ENCODE data around the gene CENPL. TPM values are rescaled to one million over a fixed set of nuclear protein-coding genes. Genes with fewer than 3 reads are reported as not detected.

Gene CENPL
- total RNA-seq: 1 to 10 TPM; 1.8 to 8.4 (median 4.4) TPM

GRCh38 chr1:173824315-173825081 lies at the start of gene CENPL, which contains the start of gene DARS2:
TSS of gene CENPL (minus strand) at chr1:173824883. CDS start at chr1:173811299, 13,584 bp downstream.
TSS of gene DARS2 (plus strand) at chr1:173824673. CDS start at chr1:173825230, 557 bp downstream.
- H3K36me3 ChIP-seq: no peaks in the 10 kb centered on the region
- H3K4me3 ChIP-seq: peak within 1 kb of the TSS; percentile 60 to 70 (median 66)
- WGBS, 2 donors: 0 to 1% methylated on average over 20 to 55 of the region's 55 CpGs
- TF ChIP-seq, protein P1, sequence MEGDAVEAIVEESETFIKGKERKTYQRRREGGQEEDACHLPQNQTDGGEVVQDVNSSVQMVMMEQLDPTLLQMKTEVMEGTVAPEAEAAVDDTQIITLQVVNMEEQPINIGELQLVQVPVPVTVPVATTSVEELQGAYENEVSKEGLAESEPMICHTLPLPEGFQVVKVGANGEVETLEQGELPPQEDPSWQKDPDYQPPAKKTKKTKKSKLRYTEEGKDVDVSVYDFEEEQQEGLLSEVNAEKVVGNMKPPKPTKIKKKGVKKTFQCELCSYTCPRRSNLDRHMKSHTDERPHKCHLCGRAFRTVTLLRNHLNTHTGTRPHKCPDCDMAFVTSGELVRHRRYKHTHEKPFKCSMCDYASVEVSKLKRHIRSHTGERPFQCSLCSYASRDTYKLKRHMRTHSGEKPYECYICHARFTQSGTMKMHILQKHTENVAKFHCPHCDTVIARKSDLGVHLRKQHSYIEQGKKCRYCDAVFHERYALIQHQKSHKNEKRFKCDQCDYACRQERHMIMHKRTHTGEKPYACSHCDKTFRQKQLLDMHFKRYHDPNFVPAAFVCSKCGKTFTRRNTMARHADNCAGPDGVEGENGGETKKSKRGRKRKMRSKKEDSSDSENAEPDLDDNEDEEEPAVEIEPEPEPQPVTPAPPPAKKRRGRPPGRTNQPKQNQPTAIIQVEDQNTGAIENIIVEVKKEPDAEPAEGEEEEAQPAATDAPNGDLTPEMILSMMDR (IDR thresholded peaks at IDR 0.05): peak in 1 of 6 experiments; percentile 7
- TF ChIP-seq POLR2A (IDR thresholded peaks at IDR 0.05) (peak in 3 of 4 donors; percentile 46 to 68 (median 53)), EP300 (IDR thresholded peaks at IDR 0.05) (no peak), POLR2AphosphoS5 (IDR thresholded peaks at IDR 0.05) (peak; percentile 80 to 84)
- DNase-seq: peak; percentile 94 to 96
- no peaks in the 10 kb centered on the region for H3K27me3 ChIP-seq
- H3K4me1 ChIP-seq: peaks cover 13 to 29% (median 16%) of the 10 kb centered on the region in 4 donors
- no peaks in the 10 kb centered on the region for H3K9me3 ChIP-seq
- peak; percentile 99 to 100 for ATAC-seq (ENCODE audit: low FRiP score in 2 of 2)
- peak within 1 kb of the TSS; percentile 91 to 94 (median 93) for H3K27ac ChIP-seq

GRCh38 chr1:173871500-173871899 lies 46.8 kb upstream of the CENPL start:
- ATAC-seq (ENCODE audit: low FRiP score in 2 of 2) (no peak), DNase-seq (no peak)
- H3K9me3 ChIP-seq: no peaks in the 10 kb centered on the region
- peaks cover 20 to 43% (median 34%) of the 10 kb centered on the region in 4 donors for H3K4me1 ChIP-seq
- H3K27ac ChIP-seq: peak overlapping the region in 2 of 4 donors; percentile 28 to 98
- TF ChIP-seq EP300 (IDR thresholded peaks at IDR 0.05): no peak
- no peaks in the 10 kb centered on the region for H3K27me3 ChIP-seq
- H3K36me3 ChIP-seq: peaks cover 0 to 22% (median 9%) of the 10 kb centered on the region in 4 donors
- WGBS, 2 donors: 43 to 85% methylated on average over 2 of the region's 2 CpGs
- no peak overlapping the region for H3K4me3 ChIP-seq

- WGBS, 2 donors: 58 to 70% methylated on average over 5 of the region's 5 CpGs
- ATAC-seq (ENCODE audit: low FRiP score in 2 of 2) (no peak), DNase-seq (no peak)
- H3K4me1 ChIP-seq: peaks cover 21 to 47% (median 38%) of the 10 kb centered on the region in 4 donors
- H3K9me3 ChIP-seq: no peaks in the 10 kb centered on the region
- TF ChIP-seq, protein P1 (IDR thresholded peaks at IDR 0.05): no peak
- H3K36me3 ChIP-seq: peaks cover 0 to 22% (median 7%) of the 10 kb centered on the region in 4 donors
- H3K27ac ChIP-seq: peak overlapping the region in 3 of 4 donors; percentile 28 to 99 (median 98)
- H3K4me3 ChIP-seq: no peak overlapping the region
- no peaks in the 10 kb centered on the region for H3K27me3 ChIP-seq
These were observed 46.4 kb upstream of the CENPL start for GRCh38 chr1:173871091-173871490.

DNA sequence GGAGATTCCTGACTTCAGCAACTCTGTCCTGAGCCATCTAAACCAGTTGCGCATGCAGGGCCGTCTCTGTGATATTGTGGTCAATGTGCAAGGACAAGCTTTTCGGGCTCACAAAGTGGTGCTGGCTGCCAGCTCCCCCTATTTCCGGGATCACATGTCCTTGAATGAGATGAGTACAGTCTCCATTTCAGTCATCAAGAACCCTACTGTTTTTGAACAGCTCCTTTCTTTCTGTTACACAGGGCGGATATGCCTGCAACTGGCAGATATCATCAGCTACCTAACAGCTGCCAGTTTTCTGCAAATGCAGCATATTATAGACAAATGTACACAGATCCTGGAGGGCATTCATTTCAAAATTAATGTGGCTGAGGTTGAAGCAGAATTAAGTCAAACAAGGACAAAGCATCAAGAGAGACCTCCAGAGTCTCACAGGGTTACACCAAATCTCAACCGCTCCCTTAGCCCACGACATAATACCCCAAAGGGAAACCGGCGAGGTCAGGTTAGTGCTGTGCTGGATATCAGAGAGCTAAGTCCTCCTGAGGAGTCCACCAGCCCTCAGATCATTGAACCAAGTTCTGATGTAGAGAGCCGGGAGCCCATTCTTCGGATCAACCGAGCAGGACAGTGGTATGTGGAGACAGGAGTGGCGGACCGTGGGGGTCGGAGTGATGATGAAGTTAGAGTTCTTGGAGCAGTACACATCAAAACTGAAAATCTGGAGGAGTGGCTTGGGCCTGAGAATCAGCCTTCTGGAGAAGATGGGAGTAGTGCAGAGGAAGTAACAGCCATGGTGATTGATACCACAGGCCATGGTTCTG lies 45.8 kb upstream of the CENPL start:
- WGBS, 2 donors: 56 to 70% methylated on average over 15 of the region's 15 CpGs

More for the DNA sequence above, 45.8 kb upstream of the CENPL start:
- TF ChIP-seq POLR2AphosphoS5 (IDR thresholded peaks at IDR 0.05) (peak; percentile 52 to 59), EP300 (IDR thresholded peaks at IDR 0.05) (no peak), POLR2A (IDR thresholded peaks at IDR 0.05) (peak in 1 of 4 donors; percentile 31)
- TF ChIP-seq, protein P1 (IDR thresholded peaks at IDR 0.05): no peak
- Histone ChIP-seq H3K9me3 (no peaks in the 10 kb centered on the region), H3K36me3 (peaks cover 0 to 22% (median 4%) of the 10 kb centered on the region in 4 donors), H3K27me3 (no peaks in the 10 kb centered on the region), H3K4me1 (peaks cover 27 to 51% (median 43%) of the 10 kb centered on the region in 4 donors), H3K27ac (peak overlapping the region; percentile 14 to 99 (median 98)), H3K4me3 (no peak overlapping the region)
- no peak for ATAC-seq (ENCODE audit: low FRiP score in 2 of 2)
- DNase-seq: peak in 1 of 2 donors; percentile 72

Data from upper lobe of left lung (tissue), 6 donors.